ENCODE results near the gene FAM53B.

GRCh38 chr10:124668517-124669051 is 75.6 kb downstream of the FAM53B start:
- TF ChIP-seq CTCF (IDR thresholded peaks at IDR 0.05) (no peak), EP300 (IDR thresholded peaks at IDR 0.05) (no peak)
